ENCODE measurements around the gene S1PR4.
A peak's percentile ranks its signal among the peaks of the same experiment; 100 is the strongest.
"Not testable (repeated sequence)": the region's sequence is repeated elsewhere in the genome, so short reads cannot be mapped to it uniquely, and the experiment has no call there.

S1PR4 gene

GRCh38 chr19:3179739-3180293, 1.2 kb downstream of the S1PR4 start:
- no peak for DNase-seq (ENCODE audit: low spot score)

- DNase-seq (ENCODE audit: low spot score): no peak
Observed at GRCh38 chr19:3183721-3184641, 5.4 kb downstream of the S1PR4 start.

GRCh38 chr19:3184847-3185460, 6.4 kb downstream of the S1PR4 start:
- DNase-seq (ENCODE audit: low spot score): peak; percentile 79

- DNase-seq (ENCODE audit: low spot score): peak; percentile 94
Observed at GRCh38 chr19:3185461-3186159, 7.0 kb downstream of the S1PR4 start, which contains the start of gene NCLN. TSS of gene NCLN (plus strand) at chr19:3185930. CDS start at chr19:3186031, 101 bp downstream.

- no peak for DNase-seq (ENCODE audit: low spot score)
Observed at GRCh38 chr19:3186160-3186688, 7.7 kb downstream of the S1PR4 start.

- peak; percentile 46 for DNase-seq (ENCODE audit: low spot score)
Observed at GRCh38 chr19:3186891-3187661, 8.5 kb downstream of the S1PR4 start.

- no peak for DNase-seq (ENCODE audit: low spot score)
Observed at GRCh38 chr19:3187662-3188511, 9.3 kb downstream of the S1PR4 start.

- no peak for DNase-seq (ENCODE audit: low spot score)
Observed at GRCh38 chr19:3188627-3189596, 10.3 kb downstream of the S1PR4 start.

- no peak for DNase-seq (ENCODE audit: low spot score)
Observed at GRCh38 chr19:3189702-3190469, 11.3 kb downstream of the S1PR4 start.

- no peak for DNase-seq (ENCODE audit: low spot score)
Observed at GRCh38 chr19:3190470-3190770, 11.9 kb downstream of the S1PR4 start.

GRCh38 chr19:3190921-3191805, 12.6 kb downstream of the S1PR4 start:
- DNase-seq (ENCODE audit: low spot score): no peak

- not testable (repeated sequence) for DNase-seq (ENCODE audit: low spot score)
Observed at GRCh38 chr19:3191806-3192104, 13.2 kb downstream of the S1PR4 start.

- no peak for DNase-seq (ENCODE audit: low spot score)
Observed at GRCh38 chr19:3192228-3192635, 13.7 kb downstream of the S1PR4 start.

GRCh38 chr19:3192684-3193083, 14.1 kb downstream of the S1PR4 start:
- no peak for DNase-seq (ENCODE audit: low spot score)

- DNase-seq (ENCODE audit: low spot score): no peak
Observed at GRCh38 chr19:3193256-3194105, 14.9 kb downstream of the S1PR4 start.
